Mucosa of stomach (tissue), 1 donor: ENCODE data around the gene INTS15.
A peak's percentile ranks its signal among the peaks of the same experiment; 100 is the strongest.
"Not testable (repeated sequence)": the region's sequence is repeated elsewhere in the genome, so short reads cannot be mapped to it uniquely, and the experiment has no call there.

Experiments used
- H3K27me3 ChIP-seq: one replicate; pipeline ENCODE4 v1.7.0; 2013; ENCODE audit warnings: mild to moderate bottlenecking, low read length; ENCODE audit not compliant: control insufficient read depth, insufficient read depth
- H3K36me3 ChIP-seq: one replicate; pipeline ENCODE4 v1.7.0; 2013; ENCODE audit warnings: low read length; ENCODE audit not compliant: control insufficient read depth, insufficient read depth
- H3K4me1 ChIP-seq: one replicate; pipeline ENCODE4 v1.7.0; 2013; ENCODE audit warnings: mild to moderate bottlenecking, low read length; ENCODE audit not compliant: control insufficient read depth, insufficient read depth
- H3K4me3 ChIP-seq: one replicate; pipeline ENCODE4 v1.7.0; 2013; ENCODE audit warnings: low read length
- H3K9ac ChIP-seq: one replicate; pipeline ENCODE4 v1.7.0; 2013; ENCODE audit warnings: mild to moderate bottlenecking, low read length, moderate library complexity
- H3K9me3 ChIP-seq: one replicate; pipeline ENCODE4 v1.7.0; 2013; ENCODE audit warnings: mild to moderate bottlenecking, low read length, moderate library complexity; ENCODE audit not compliant: control insufficient read depth
- donor health status: Pancreatic carcinoma.

The INTS15 gene

GRCh38 chr7:6579446-6579845 is 10.4 kb upstream of the INTS15 start:
- Histone ChIP-seq H3K27me3 (no peaks in the 10 kb centered on the region), H3K4me3 (no peak overlapping the region), H3K9ac (no peak overlapping the region), H3K9me3 (no peaks in the 10 kb centered on the region), H3K36me3 (no peaks in the 10 kb centered on the region), H3K4me1 (no peaks in the 10 kb centered on the region)

DNA sequence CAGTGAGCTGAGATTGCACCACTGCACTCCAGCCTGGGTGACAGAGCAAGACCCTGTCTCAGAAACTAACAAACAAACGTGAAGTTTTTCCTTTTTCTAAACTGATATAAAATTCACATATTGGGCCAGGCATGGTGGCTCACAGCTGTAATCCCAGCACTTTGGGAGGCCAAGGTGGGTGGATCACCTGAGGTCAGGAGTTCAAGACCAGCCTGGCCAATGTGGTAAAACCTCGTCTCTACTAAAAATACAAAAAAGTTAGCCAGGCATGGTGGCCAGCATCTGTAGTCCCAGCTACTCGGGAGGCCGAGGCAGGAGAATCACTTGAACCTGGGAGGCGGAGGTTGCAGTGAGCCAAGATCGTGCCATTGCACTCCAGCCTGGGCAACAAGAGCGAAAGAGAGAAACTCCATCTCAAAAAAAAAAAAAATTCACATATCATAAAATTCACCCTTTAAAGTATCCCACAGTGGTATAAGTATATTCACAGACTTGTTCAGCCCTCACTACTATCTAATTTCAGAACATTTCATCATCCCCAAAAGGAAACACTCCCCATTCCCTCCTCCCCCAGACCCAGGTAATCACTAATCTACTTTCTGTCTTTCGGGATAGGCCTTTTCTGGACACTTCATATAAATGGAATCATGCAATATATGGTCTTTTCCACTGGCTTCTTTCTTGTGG is 3.9 kb upstream of the INTS15 start:
- not testable (repeated sequence) for H3K27me3 ChIP-seq, H3K9ac ChIP-seq, H3K9me3 ChIP-seq, H3K4me1 ChIP-seq, H3K36me3 ChIP-seq, H3K4me3 ChIP-seq

- Histone ChIP-seq H3K9me3 (no peaks in the 10 kb centered on the region), H3K27me3 (no peaks in the 10 kb centered on the region), H3K4me3 (no peak overlapping the region), H3K36me3 (peaks cover 4% of the 10 kb centered on the region), H3K9ac (no peak overlapping the region), H3K4me1 (peaks cover 11% of the 10 kb centered on the region)
Measured at GRCh38 chr7:6588566-6588965, 1.3 kb upstream of the INTS15 start.

GRCh38 chr7:6589151-6589828 is 531 bp upstream of the INTS15 start:
- H3K9ac ChIP-seq, result no peak overlapping the region
- H3K4me1 ChIP-seq, result peaks cover 11% of the 10 kb centered on the region
- no peaks in the 10 kb centered on the region for H3K27me3 ChIP-seq
- no peak overlapping the region for H3K4me3 ChIP-seq
- H3K9me3 ChIP-seq, result no peaks in the 10 kb centered on the region
- H3K36me3 ChIP-seq, result peaks cover 4% of the 10 kb centered on the region

DNA sequence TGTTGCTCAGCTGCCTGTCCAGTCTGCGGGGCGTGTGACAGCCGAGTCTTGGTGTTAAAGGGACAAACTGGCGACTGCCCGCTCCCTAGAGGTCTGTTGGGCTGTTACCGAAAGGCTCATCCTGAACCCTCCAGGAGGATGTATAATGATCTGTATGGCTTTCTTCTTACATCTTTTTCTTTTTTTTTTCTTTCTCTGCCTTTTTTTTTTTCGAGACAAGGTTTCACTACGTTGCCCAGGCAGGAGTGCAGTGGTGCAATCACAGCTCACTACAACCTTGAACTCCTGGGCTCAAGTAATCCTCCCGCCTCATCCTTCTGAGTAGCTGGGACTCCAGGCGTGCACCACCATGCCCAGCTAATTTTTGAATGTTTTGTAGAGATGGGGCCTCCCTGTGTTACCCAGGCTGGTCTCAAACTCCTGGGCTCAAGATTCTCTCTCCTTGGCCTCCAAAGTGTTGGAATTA is 857 bp downstream of the INTS15 start:
- H3K4me1 ChIP-seq, result peaks cover 11% of the 10 kb centered on the region
- peak overlapping the region; percentile 63 for H3K4me3 ChIP-seq
- peaks cover 4% of the 10 kb centered on the region for H3K36me3 ChIP-seq
- H3K9me3 ChIP-seq, result no peaks in the 10 kb centered on the region
- H3K9ac ChIP-seq, result peak overlapping the region; percentile 77
- no peaks in the 10 kb centered on the region for H3K27me3 ChIP-seq

GRCh38 chr7:6600093-6600492 is 10.3 kb downstream of the INTS15 start:
- H3K9me3 ChIP-seq, result no peaks in the 10 kb centered on the region
- H3K36me3 ChIP-seq, result peaks cover 5% of the 10 kb centered on the region
- no peaks in the 10 kb centered on the region for H3K27me3 ChIP-seq
- H3K4me3 ChIP-seq, result no peak overlapping the region
- no peaks in the 10 kb centered on the region for H3K4me1 ChIP-seq
- no peak overlapping the region for H3K9ac ChIP-seq

DNA sequence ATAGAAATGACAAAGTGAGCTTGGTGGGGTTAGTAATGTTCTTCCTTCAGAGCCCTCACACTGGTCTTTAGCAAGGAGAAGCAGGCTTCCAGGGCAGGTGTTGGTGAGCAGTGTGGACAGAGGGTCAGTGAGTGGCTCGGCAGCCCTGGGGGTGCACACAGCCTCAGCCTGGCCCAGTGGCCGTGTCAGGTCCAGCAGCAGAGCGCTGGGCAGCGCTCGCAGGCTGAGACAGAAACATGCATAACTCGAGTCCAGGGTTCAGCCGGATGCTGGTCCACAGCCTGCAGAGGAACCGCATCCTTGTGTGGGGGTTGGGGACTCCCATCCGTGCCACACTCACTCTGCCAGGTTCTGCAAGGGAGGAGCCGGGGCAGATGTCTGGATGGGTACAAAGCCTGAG is 14.6 kb downstream of the INTS15 start:
- Histone ChIP-seq H3K4me1 (no peaks in the 10 kb centered on the region), H3K27me3 (no peaks in the 10 kb centered on the region), H3K36me3 (no peaks in the 10 kb centered on the region), H3K4me3 (no peak overlapping the region), H3K9me3 (no peaks in the 10 kb centered on the region), H3K9ac (no peak overlapping the region)

- Histone ChIP-seq H3K4me1 (no peaks in the 10 kb centered on the region), H3K9ac (no peak overlapping the region), H3K27me3 (no peaks in the 10 kb centered on the region), H3K36me3 (no peaks in the 10 kb centered on the region), H3K4me3 (no peak overlapping the region), H3K9me3 (no peaks in the 10 kb centered on the region)
Measured at GRCh38 chr7:6606866-6607583, 17.2 kb downstream of the INTS15 start.

DNA sequence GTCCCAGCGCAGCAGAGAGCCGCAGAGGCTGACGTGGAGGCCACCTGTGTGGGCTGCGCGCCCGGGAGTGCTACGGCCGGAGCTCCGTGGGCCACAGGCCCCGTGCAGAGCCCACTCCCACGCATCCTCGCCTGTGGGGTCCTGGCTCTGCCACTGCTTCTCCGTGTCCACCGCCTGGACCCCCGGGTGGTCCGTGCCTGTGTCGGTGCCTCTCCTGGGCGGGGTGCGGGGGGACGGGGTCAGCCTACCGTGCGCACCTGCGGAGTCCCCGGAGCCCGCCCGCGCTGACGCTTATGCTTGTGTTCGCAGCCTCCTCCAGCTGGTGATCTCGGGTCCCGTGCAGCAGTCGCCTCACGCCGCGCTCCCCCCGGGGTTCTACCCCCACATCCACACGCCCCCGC is 17.8 kb downstream of the INTS15 start:
- Histone ChIP-seq H3K4me1 (no peaks in the 10 kb centered on the region), H3K36me3 (no peaks in the 10 kb centered on the region), H3K4me3 (no peak overlapping the region), H3K9ac (no peak overlapping the region), H3K9me3 (no peaks in the 10 kb centered on the region), H3K27me3 (no peaks in the 10 kb centered on the region)

- no peaks in the 10 kb centered on the region for H3K9me3 ChIP-seq
- no peaks in the 10 kb centered on the region for H3K36me3 ChIP-seq
- H3K9ac ChIP-seq, result no peak overlapping the region
- H3K27me3 ChIP-seq, result no peaks in the 10 kb centered on the region
- no peaks in the 10 kb centered on the region for H3K4me1 ChIP-seq
- no peak overlapping the region for H3K4me3 ChIP-seq
Measured at GRCh38 chr7:6608081-6608480, 18.3 kb downstream of the INTS15 start.

DNA sequence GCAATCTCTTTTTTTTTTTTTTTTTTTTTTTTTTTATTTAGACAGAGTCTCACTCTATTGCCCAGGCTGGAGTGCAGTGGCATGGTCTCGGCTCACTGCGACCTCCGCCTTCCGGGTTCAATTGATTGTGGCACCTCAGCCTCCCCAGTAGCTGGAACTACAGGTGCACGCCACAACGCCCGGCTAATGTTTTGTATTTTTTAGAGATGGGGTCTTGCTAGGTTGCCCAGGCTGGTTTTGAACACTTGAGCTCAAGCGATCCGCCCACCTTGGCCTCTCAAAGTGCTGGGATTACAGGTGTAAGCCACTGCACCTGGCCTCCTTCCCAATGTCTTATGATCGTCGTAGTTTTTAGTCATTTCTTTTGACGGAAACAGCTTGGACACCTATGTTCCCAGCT is 19.0 kb downstream of the INTS15 start:
- Histone ChIP-seq H3K36me3 (no peaks in the 10 kb centered on the region), H3K4me3 (no peak overlapping the region), H3K27me3 (peaks cover 5% of the 10 kb centered on the region), H3K4me1 (no peaks in the 10 kb centered on the region), H3K9me3 (no peaks in the 10 kb centered on the region), H3K9ac (no peak overlapping the region)

DNA sequence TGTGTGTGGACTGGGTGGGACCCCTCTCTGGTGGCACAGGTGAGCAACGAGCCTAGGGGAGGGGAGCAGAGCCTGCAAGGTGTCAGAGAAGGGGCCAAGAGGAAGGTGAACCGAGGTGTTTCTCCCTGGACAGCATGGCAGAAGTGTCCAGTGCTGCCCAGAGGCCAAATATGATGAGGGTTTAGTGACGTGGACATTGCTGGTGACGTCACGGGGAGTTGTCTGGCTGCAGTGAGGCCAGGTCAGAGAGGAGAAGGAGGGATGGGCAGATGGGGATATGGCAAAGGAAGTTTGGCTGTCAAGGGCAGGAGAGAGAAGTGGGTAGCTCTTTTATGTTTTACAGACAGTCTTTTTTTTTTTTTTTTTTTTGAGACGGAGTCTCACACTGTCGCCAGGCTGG is 23.0 kb downstream of the INTS15 start:
- no peaks in the 10 kb centered on the region for H3K9me3 ChIP-seq
- no peaks in the 10 kb centered on the region for H3K4me1 ChIP-seq
- peaks cover 24% of the 10 kb centered on the region for H3K27me3 ChIP-seq
- H3K4me3 ChIP-seq, result no peak overlapping the region
- no peak overlapping the region for H3K9ac ChIP-seq
- no peaks in the 10 kb centered on the region for H3K36me3 ChIP-seq
